NCI-H2171 treated with DMSO at 0.1 percent for 48 hours (cell line): ENCODE data around the gene BLACAT1.
"Not testable (repeated sequence)": the region's sequence is repeated elsewhere in the genome, so short reads cannot be mapped to it uniquely, and the experiment has no call there.

Experiments used
- DNase-seq: peaks from one replicate; lab custom pipeline; 2025; lab: John Stamatoyannopoulos, UW

The BLACAT1 gene

GRCh38 chr1:205441716-205442050, 14.2 kb downstream of the BLACAT1 start:
- DNase-seq: no peak

DNA sequence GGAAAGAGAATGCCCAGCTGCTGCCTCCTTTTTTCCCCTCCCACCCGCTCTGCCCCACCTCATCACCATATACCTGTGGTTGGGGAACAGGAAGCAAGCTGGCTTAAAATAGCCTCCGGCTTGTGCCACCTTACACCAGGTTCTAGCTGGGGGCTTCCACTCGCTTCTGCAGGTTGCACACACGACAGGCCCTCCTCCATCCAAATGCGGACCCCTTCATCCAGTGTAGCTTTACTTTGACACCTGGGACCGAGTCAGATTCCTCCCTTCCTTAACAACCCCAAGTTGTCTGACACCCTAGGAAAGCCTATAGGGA, 14.6 kb downstream of the BLACAT1 start:
- no peak for DNase-seq

DNA sequence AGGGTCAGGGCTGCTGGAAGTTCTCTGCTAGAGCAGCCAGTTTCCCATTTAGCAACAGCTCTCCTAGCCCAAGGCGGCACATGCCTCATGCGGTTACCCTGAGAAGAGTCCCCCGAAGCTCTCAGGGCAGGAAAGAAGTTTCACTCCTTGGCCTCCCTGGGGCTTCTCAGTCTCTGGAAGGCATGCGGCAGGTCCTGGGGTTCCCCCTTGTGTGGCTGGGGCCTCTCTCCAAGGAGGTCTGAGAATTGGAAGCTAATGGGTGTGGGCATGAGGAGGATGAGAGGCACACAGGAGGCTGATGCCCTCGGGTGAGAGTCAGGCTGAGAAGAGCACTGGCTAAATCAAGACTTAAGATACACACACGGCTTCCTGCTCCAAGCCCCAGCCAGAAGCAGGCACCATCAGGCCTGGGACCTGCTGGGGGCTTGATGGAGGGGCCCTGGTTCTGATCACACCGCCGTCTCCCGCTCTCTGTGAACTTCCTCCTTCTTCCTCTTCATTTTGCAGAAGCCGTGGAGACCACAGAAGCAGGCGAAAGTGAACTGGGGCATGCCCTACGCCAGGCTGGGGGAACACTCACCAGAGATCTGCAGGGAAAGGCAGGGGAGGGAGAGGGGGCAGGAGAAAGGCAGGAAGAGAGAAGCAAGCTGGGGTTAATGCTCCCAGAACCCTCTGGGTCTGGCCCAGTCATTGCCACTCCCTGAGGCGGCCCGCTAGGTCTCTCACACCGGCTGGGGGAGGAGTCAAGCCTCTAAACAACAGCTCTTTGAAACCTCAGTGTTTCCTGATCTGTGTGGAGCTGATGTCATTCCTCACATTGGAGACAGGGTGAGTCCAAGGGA, 15.1 kb downstream of the BLACAT1 start:
- DNase-seq: peak; percentile 32

GRCh38 chr1:205440121-205440475, 15.7 kb downstream of the BLACAT1 start:
- no peak for DNase-seq

DNA sequence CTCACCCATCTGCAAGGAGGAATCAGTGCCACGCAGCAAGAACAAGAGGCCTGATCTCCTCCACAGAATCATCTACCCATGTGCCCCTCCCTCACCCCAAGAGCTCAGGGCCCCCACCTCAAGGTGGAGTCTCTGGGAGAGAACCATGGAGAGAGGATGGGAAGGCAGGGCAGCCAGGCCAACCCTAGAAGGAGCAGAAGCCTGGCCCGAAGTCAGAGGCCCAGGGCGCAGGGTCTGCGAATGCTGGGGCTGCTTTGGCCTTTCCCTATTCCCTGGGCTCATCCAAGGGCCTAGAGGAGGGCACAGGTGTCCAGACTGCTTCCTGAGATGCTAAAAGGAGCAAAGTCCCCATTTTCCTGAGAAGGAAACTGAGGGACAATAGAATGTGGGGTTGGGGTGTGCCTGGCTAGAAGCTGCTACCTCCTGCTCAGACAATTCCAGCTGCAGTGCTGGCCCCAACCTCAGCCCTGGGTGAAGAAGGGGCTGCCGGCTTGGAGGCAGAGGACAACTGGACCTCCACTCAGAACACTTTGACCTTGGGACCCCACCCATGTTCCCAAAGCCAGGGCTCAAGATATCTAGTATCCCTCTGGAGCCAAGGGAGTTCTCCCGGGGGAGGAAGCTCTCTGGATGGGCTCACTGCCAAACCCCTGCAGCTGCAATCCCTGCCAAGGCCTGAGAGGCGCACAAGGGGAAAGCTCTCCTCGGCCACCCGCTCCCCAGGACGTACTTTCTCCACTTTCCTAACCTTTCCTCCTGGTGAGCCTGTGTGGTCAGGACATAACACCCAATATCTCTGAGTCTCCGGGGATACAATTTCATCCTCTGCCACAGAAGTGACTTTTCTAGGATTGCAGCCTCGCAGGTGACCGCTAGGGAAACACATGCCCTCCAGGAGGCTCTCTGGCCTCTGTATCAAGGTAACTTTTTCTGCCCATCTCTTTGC, 17.4 kb downstream of the BLACAT1 start:
- DNase-seq: peak; percentile 78

DNA sequence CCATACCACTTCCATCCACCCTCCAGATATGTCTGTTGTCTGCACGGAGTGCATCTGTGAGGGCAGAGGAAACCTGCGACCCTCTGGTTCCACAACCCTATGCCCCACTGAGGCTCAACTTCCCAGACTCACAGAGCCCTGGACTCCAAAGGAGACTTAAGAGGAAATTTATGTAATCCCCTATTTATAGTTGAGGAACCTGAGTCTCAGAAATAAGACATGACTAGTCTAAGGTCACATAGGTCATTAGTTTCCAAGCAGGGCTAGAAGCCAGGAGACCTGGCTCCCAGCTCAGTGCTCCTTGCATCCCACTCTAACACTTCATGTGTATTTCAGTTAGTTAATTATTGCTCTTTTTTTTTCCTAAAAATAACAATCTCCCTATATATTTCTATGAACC, 18.3 kb downstream of the BLACAT1 start:
- no peak for DNase-seq

DNA sequence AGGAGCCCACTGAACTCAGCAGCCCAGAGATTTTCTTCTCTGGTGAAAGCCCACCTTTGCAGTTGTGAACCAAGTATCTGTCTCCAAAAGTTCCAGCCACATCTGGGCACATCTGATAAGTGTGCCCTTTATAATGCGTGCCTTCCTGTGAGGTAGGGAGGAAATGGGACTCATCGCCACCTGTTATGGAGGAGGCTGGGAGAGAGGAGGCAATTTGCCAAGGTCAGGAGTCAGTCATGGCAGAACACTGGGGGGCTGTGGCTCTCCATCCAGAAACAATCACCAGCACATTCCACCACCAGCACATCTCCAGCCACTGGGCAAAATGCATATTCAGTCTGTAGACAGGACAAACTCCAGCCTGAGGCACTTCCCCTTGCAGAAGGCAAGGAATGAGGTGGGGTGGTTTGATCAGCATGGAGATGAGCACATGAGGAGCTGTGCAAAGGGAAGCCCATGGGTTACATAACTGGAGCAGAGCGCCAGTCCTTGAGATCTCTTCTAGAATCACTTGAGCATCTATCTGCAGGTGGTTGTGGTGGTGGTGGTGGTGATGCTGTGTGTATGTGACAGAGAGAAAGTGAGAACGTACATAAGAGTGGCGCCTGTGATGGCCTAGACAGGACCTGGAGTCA, 19.0 kb downstream of the BLACAT1 start:
- no peak for DNase-seq

- DNase-seq: no peak
Observed at GRCh38 chr1:205435578-205436573, 20.0 kb downstream of the BLACAT1 start.

DNA sequence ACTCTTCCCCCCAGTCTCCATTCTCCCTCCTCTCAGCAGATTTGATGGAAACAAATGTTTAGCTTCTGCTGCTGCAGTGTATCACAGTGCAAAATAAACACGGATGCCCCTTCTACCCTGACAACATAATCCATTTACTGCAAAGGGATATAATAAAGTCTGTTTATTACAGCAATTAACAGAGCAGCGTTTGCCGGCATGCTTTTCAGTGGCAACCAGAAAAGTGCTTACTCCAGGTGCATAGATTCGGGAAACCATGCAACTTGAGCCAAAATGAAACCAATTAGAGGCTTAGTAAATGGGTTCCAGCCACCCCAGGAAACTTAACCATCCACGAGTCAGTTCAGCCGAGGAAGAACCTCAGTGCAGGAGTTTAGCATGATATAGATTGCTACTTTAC, 21.1 kb downstream of the BLACAT1 start:
- DNase-seq: peak; percentile 7

DNA sequence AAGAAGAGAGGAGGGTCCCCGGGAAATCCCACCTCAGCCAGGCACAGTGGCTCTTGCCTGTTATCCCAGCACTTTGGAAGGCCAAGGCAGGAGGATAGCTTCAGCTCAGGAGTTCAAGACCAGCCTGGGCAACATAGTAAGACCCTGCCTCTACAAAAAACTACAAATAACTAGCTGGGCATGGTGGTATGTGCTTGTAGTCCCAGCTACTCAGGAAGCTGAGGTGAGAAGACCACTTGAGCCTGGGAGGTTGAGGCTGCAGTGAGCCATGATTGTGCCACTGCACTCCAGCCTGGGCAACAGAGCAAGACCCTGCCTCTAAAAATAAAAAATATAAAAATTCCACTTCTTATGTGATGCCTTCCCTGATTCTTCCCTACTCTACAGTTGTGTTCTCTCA, 23.2 kb downstream of the BLACAT1 start:
- not testable (repeated sequence) for DNase-seq

- no peak for DNase-seq
Observed at GRCh38 chr1:205432116-205432515, 23.7 kb downstream of the BLACAT1 start.

GRCh38 chr1:205430696-205431305, 25.0 kb downstream of the BLACAT1 start:
- DNase-seq: no peak

DNA sequence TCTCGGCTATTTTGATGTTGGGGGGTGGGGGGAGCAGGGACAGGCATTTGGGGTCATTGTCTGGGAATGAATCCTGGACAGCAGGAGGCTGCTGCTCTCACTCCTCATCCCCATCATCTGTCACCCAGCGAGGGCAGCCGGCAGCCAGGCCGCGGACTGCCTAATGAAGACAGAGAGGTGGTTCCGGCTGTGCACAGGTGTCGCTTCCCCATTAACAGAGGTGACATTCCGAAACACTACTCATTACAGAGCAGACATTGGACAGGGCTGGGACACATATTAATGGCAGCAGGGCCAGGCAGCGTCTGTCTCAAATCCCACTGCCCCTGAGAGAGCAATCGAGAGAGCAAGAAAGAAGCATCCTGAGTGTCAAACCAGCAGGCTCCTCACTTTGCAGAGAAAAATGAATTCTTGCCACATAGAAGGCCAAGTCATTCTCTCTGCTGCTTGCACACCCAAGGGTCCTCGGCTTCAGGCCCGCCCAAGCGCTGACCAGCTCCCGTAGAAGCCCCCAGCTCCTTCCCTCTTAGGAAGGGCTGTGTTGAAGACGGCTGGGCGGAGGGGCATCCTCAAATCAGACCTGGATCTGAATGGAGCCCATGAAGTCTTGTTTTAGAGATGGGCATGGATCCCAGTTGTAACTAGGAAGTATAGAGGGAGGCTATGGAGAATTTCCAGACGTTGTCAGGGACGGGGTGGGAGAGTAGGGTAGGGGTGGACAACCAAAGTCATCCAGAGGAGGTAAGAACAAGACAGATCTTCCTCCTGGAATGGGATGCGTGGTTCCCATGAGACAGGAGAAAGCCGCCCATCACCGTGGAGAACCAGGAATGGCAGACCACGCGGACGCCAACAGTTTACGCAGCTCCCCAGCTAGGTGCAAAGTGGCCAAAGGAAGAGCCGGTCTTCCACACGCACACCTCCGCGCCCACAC, 25.8 kb downstream of the BLACAT1 start:
- no peak for DNase-seq

GRCh38 chr1:205424901-205425600, 30.8 kb downstream of the BLACAT1 start:
- DNase-seq: peak; percentile 51

GRCh38 chr1:205423814-205424399, 31.9 kb downstream of the BLACAT1 start:
- DNase-seq: peak; percentile 26

DNA sequence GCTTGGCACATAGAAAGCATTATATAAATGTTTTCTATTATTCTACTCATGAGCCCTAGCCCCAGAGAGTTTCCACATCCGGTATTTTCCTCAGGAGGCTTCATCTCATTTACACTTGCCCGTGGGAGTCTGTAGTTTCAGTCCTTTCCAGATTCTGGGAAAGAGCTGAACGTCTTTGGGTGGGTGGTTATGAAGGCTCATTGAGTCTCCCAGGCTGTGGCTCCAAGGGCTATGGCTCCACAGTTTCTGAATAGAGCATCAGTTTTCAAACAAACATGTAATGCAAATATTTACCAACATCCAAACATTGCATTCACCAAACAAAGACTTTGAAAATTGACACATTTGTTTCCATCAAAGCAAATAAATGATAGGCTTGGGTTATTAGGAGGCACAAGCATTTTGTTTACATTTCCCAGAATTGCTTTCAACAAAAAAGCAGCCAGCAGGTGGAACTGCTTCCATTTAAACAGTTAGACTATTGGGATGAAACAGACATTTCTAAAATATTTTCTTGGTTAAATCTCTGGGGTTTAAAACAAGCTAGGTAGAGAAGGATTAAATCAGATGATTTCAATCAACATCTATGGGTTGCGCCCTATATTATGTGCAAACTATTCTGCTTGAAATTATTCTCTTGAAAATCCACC, 32.7 kb downstream of the BLACAT1 start:
- DNase-seq: peak; percentile 7

GRCh38 chr1:205421798-205422197, 34.0 kb downstream of the BLACAT1 start, which contains the start of gene LEMD1:
LEMD1 (minus strand) TSS chr1:205422056; CDS start chr1:205420536, 1,520 bp downstream.
- peak; percentile 89 for DNase-seq

GRCh38 chr1:205420938-205421337, 34.9 kb downstream of the BLACAT1 start:
- DNase-seq: peak; percentile 12
